Colonic mucosa (tissue), 4 donors: ENCODE data around the gene KCND3. TPM values are rescaled to one million over a fixed set of nuclear protein-coding genes. Genes with fewer than 3 reads are reported as not detected.

Experiments used
- DNase-seq: peaks from one replicate; pipeline ENCODE4 v3.0.0-alpha.2; 2020
- H3K27ac ChIP-seq: fragments of 200-600 bp; one replicate; pipeline ENCODE4 v1.8.0; 2021
- H3K27me3 ChIP-seq: fragments of 200-600 bp; one replicate; pipeline ENCODE4 v1.8.0; 2021
- H3K36me3 ChIP-seq: fragments of 200-600 bp; one replicate; pipeline ENCODE4 v1.8.0; 2021
- H3K4me1 ChIP-seq: fragments of 200-600 bp; one replicate; pipeline ENCODE4 v1.8.0; 2021; ENCODE audit warnings: mild to moderate bottlenecking
- H3K4me3 ChIP-seq: fragments of 200-600 bp; one replicate; pipeline ENCODE4 v1.8.0; 2021
- H3K9ac ChIP-seq, 2 donors: one replicate each; pipeline ENCODE4 v1.7.0; 2013; ENCODE audit warnings: control low read depth in 2 of 2, low read depth in 2 of 2, low read length in 2 of 2
- H3K9me3 ChIP-seq: fragments of 200-600 bp; one replicate; pipeline ENCODE4 v1.8.0; 2021
- CTCF ChIP-seq: fragments of 200-600 bp; IDR thresholded peaks from one replicate; pipeline ENCODE4 v1.8.0; 2022; ENCODE audit warnings: antibody characterized with exemption, mild to moderate bottlenecking
- intact Hi-C: fragments of 100-400 bp; cut with DNase I; formaldehyde crosslinking; loops from one replicate; pipeline ENCODE4 v1.14.1; 2022
- total RNA-seq, 2 donors: library from RNA; stranded (reverse); fragmentation: NEBNext Ultra II Directional in 1 of 2; extraction: Animal tissue kit (Norgen Biotek cat#: 25700) in 1 of 2; gene quantifications; one replicate each; pipeline ENCODE4 v1.2.1, GENCODE V29; 2021
- donor health status: healthy.
- donor health status: DM: no; HTN: no; CAD: no.
- donor health status: DM: no; HTN: no; CAD: no.

KCND3 gene
- total RNA-seq, 2 donors from 2014 or later = 0.94 to 3.5 TPM

GRCh38 chr1:111812306-111812705 is 177.2 kb downstream of the KCND3 start:
- H3K27ac ChIP-seq = no peak overlapping the region
- no peaks in the 10 kb centered on the region for H3K27me3 ChIP-seq
- H3K4me1 ChIP-seq = no peaks in the 10 kb centered on the region
- H3K9me3 ChIP-seq = no peaks in the 10 kb centered on the region
- no peaks in the 10 kb centered on the region for H3K36me3 ChIP-seq
- TF ChIP-seq CTCF = no peak
- intact Hi-C loops = no loop called here
- no peak overlapping the region for H3K4me3 ChIP-seq
- H3K9ac ChIP-seq = no peak overlapping the region
- DNase-seq = no peak

DNA sequence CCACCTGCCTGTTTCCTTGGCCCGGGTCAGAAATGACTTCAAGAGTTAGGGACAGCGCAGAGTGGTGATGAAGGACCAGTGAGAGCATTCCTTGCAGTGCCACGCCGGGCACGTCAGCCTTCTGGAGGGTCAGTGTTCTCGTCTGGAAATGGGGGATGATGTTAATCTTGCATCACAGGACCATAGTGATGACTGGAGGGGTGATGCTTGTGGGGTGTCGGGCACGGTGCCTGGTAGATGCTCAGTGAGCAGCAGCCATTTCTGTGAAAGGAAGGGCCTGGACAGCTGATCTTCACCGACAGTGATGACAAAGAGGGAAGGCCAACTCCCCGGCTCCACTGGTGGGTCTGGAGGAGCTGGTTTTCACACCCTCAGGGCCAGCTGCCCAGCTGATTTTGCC is 177.6 kb downstream of the KCND3 start:
- no peak for DNase-seq
- H3K9ac ChIP-seq = no peak overlapping the region
- H3K4me1 ChIP-seq = no peaks in the 10 kb centered on the region
- H3K9me3 ChIP-seq = no peaks in the 10 kb centered on the region
- no peak overlapping the region for H3K4me3 ChIP-seq
- intact Hi-C loops = no loop called here
- H3K27ac ChIP-seq = no peak overlapping the region
- no peaks in the 10 kb centered on the region for H3K27me3 ChIP-seq
- no peak for TF ChIP-seq CTCF
- H3K36me3 ChIP-seq = no peaks in the 10 kb centered on the region

- Histone ChIP-seq H3K27ac (no peak overlapping the region), H3K9ac (no peak overlapping the region), H3K36me3 (no peaks in the 10 kb centered on the region), H3K4me3 (no peak overlapping the region), H3K27me3 (no peaks in the 10 kb centered on the region), H3K4me1 (no peaks in the 10 kb centered on the region), H3K9me3 (no peaks in the 10 kb centered on the region)
- TF ChIP-seq CTCF = no peak
- DNase-seq = no peak
- intact Hi-C loops = no loop called here
Observed at GRCh38 chr1:111805251-111805650, 184.2 kb downstream of the KCND3 start.

DNA sequence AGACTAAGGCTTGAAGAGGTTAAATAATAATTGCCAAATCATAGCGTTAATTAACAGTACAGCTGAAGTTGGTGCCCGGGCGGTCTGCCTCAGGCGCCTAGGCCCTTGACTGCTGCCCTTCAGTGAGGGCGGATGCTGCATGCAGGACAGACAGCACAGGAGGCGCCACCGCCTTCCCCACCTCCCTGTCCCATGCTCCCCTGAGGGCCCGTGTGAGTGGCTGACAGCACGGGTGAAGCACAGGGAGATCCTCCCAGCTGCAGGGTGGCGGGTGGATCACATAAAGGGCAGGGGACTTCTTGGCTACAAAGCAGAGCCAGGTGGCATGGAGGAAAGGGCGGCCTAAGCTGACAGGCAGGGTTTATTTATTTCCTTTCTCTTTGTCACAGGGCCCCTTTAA is 184.7 kb downstream of the KCND3 start:
- Histone ChIP-seq H3K9ac (no peak overlapping the region), H3K9me3 (no peaks in the 10 kb centered on the region), H3K36me3 (no peaks in the 10 kb centered on the region), H3K27ac (no peak overlapping the region), H3K27me3 (no peaks in the 10 kb centered on the region), H3K4me3 (no peak overlapping the region), H3K4me1 (no peaks in the 10 kb centered on the region)
- no peak for DNase-seq
- TF ChIP-seq CTCF = no peak
- intact Hi-C loops = no loop called here

GRCh38 chr1:111803951-111804350 is 185.5 kb downstream of the KCND3 start:
- no peak for DNase-seq
- TF ChIP-seq CTCF = no peak
- Histone ChIP-seq H3K9me3 (no peaks in the 10 kb centered on the region), H3K4me1 (no peaks in the 10 kb centered on the region), H3K27me3 (no peaks in the 10 kb centered on the region), H3K9ac (no peak overlapping the region), H3K27ac (no peak overlapping the region), H3K4me3 (no peak overlapping the region), H3K36me3 (no peaks in the 10 kb centered on the region)
- intact Hi-C loops = no loop called here

DNA sequence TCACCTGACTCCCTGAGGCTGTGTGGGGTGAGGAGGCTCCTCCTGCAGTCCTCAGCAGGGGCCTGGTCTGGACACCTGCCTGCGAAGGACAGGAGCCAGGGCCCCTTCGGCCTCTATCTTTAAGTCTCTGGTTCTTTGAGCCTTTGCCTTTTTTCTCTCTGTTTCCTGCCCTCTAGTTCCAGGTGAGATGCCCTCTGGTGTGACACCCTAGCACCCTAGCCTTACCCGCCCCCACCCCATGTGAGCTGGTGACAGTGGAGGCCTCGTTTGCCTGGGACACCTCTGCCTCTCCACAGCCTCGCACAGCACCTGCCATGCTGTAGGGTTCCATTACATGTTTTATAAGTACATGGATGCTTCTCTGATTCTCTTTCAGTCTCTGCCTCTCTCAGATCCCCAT is 186.5 kb downstream of the KCND3 start:
- Histone ChIP-seq H3K27ac (no peak overlapping the region), H3K9me3 (no peaks in the 10 kb centered on the region), H3K36me3 (no peaks in the 10 kb centered on the region), H3K9ac (no peak overlapping the region), H3K27me3 (no peaks in the 10 kb centered on the region), H3K4me3 (no peak overlapping the region), H3K4me1 (no peaks in the 10 kb centered on the region)
- TF ChIP-seq CTCF = no peak
- intact Hi-C loops = no loop called here
- no peak for DNase-seq
